ENCODE measurements around the gene MICALL1. TPM values are rescaled to one million over a fixed set of nuclear protein-coding genes. Genes with fewer than 3 reads are reported as not detected.

The MICALL1 gene
- total and polyA plus RNA-seq, 9 of the 15 experiments (the other 6 are each of a cell fraction or from before 2014, with no cell fraction given), result 0.32 to 21.5 (median 6.1) TPM

DNA sequence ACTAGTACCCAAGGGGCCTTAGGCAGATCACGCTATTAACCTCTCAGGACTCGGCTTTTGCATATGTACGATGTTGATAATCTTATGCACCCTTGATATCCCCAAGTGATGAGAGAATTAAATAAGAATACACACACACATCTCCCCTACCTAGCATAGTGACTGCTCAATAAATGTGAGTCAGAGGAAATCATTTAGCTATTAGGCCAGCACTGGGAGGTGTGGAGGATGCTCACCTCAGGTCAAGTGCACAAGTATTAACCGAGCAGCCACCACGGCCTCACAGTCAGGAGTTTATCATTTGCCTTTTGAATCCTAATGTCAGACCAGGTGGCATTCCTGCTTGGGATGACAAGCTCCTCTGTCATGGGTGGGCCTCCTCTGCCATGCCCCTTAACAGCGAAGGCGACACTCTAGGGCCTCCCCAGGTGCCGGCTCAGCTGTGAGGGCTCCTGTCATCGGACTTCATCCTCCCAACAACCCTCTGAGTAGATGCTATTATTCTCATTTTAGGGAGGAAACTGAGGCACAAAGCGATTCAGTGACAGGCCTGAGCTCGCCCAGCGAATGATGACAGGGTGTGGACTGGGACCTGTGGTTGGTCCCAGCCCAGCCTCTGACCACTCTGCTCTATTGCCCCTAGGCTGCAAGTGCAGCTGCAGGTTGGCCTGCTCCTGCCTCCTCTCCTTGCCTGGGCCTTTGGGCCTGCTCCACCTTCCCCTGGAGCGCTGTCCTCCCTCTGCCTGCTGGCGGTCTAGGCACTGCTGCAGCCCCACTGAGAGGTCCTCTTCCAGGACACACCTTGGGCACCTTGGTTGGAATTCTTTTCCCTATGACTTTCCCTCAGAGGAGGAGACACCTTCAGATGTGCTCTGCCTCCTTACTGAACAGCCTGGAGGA, 83.3 kb downstream of the MICALL1 start (continued):
- TF ChIP-seq FOXA3 (CRISPR knock-in tag; conservative IDR thresholded peaks at IDR 0.05 in 1 of 2, IDR thresholded peaks at IDR 0.05 in 1 of 2), result no peak
- no peak for TF ChIP-seq FOXM1 (IDR thresholded peaks at IDR 0.05; ENCODE audit: low read depth)
- no peak for TF ChIP-seq FOXM1 (CRISPR knock-in tag; IDR thresholded peaks at IDR 0.05; ENCODE audit: low read depth)
- TF ChIP-seq, protein P1, sequence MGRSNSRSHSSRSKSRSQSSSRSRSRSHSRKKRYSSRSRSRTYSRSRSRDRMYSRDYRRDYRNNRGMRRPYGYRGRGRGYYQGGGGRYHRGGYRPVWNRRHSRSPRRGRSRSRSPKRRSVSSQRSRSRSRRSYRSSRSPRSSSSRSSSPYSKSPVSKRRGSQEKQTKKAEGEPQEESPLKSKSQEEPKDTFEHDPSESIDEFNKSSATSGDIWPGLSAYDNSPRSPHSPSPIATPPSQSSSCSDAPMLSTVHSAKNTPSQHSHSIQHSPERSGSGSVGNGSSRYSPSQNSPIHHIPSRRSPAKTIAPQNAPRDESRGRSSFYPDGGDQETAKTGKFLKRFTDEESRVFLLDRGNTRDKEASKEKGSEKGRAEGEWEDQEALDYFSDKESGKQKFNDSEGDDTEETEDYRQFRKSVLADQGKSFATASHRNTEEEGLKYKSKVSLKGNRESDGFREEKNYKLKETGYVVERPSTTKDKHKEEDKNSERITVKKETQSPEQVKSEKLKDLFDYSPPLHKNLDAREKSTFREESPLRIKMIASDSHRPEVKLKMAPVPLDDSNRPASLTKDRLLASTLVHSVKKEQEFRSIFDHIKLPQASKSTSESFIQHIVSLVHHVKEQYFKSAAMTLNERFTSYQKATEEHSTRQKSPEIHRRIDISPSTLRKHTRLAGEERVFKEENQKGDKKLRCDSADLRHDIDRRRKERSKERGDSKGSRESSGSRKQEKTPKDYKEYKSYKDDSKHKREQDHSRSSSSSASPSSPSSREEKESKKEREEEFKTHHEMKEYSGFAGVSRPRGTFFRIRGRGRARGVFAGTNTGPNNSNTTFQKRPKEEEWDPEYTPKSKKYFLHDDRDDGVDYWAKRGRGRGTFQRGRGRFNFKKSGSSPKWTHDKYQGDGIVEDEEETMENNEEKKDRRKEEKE (IDR thresholded peaks at IDR 0.05; ENCODE audit: borderline replicate concordance in 1 of 2, control insufficient read depth in 1 of 2, low read depth in 2 of 2, low read length in 1 of 2), result no peak
- no peak for TF ChIP-seq RBM14 (IDR thresholded peaks at IDR 0.05; ENCODE audit: borderline replicate concordance, insufficient read depth, low read depth, low read length)
- TF ChIP-seq, protein P2, sequence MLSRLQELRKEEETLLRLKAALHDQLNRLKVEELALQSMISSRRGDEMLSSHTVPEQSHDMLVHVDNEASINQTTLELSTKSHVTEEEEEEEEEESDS (CRISPR knock-in tag; IDR thresholded peaks at IDR 0.05), result no peak
- TF ChIP-seq ZNF316 (IDR thresholded peaks at IDR 0.05), result no peak
- no peak for TF ChIP-seq RBM34 (IDR thresholded peaks at IDR 0.05; ENCODE audit: borderline replicate concordance, insufficient read depth, low read length)
- no peak for TF ChIP-seq KAT8 (IDR thresholded peaks at IDR 0.05; ENCODE audit: low read depth)
- TF ChIP-seq, protein P3, sequence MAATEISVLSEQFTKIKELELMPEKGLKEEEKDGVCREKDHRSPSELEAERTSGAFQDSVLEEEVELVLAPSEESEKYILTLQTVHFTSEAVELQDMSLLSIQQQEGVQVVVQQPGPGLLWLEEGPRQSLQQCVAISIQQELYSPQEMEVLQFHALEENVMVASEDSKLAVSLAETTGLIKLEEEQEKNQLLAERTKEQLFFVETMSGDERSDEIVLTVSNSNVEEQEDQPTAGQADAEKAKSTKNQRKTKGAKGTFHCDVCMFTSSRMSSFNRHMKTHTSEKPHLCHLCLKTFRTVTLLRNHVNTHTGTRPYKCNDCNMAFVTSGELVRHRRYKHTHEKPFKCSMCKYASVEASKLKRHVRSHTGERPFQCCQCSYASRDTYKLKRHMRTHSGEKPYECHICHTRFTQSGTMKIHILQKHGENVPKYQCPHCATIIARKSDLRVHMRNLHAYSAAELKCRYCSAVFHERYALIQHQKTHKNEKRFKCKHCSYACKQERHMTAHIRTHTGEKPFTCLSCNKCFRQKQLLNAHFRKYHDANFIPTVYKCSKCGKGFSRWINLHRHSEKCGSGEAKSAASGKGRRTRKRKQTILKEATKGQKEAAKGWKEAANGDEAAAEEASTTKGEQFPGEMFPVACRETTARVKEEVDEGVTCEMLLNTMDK (IDR thresholded peaks at IDR 0.05; ENCODE audit: borderline replicate concordance, insufficient read depth, low read depth, low read length, poor library complexity, severe bottlenecking), result no peak

Data from K562 (cell line).